ENCODE results near the gene TWIST2.

GRCh38 chr2:238865744-238866355 lies 18.0 kb downstream of the TWIST2 start:
- no peak for TF ChIP-seq ZNF274 (IDR thresholded peaks at IDR 0.05; ENCODE audit: low read depth, low read length)
- TF ChIP-seq SUZ12 (IDR thresholded peaks at IDR 0.05; ENCODE audit: extremely low read depth, insufficient read depth, insufficient read length): no peak
- TF ChIP-seq YY1 (IDR thresholded peaks at IDR 0.05; ENCODE audit: insufficient read depth, insufficient read length): no peak

Data from NT2/D1 (cell line).